ENCODE results near the gene ZAP70. TPM values are rescaled to one million over a fixed set of nuclear protein-coding genes. Genes with fewer than 3 reads are reported as not detected.

Gene ZAP70
- total RNA-seq, 2 experiments from 2014 or later, result 218 TPM

DNA sequence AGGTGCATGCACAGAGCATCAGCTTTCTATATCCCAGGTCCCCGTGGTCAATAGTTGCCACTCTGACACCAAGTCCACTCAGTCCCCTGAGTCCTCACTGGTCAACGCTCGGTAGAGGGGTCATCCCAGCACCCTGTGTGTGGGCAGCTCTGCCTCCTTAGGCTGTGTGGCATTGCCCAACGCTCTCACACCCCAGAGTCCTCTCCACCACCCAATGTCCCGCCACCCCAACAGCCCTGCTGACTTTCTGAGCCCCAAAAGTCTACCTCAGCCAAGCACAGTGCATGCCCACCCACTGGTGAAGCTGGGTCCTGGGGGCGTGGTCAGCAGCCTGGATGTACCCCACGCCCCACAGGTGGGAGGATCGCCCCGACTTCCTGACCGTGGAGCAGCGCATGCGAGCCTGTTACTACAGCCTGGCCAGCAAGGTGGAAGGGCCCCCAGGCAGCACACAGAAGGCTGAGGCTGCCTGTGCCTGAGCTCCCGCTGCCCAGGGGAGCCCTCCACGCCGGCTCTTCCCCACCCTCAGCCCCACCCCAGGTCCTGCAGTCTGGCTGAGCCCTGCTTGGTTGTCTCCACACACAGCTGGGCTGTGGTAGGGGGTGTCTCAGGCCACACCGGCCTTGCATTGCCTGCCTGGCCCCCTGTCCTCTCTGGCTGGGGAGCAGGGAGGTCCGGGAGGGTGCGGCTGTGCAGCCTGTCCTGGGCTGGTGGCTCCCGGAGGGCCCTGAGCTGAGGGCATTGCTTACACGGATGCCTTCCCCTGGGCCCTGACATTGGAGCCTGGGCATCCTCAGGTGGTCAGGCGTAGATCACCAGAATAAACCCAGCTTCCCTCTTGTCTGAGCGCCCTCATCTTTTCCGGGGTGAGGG lies 25.9 kb downstream of the ZAP70 start:
- ATAC-seq (no peak), DNase-seq (no peak)
- H3K27ac Mint-ChIP-seq, result peak overlapping the region; percentile 3
- ChIA-PET CTCF (interaction anchor here (0.9 to 10.0 kb wide), 10 partner anchors 9 to 149 kb away, joined by 4 to 167 read pairs (median 9); partner anchors contain the start of gene ZAP70), POLR2A (interaction anchor here (0.6 to 6.2 kb wide), 7 partner anchors 11 to 76 kb away, joined by 3 to 61 read pairs (median 4); partner anchors contain the start of gene ZAP70)
- no peaks in the 10 kb centered on the region for H3K27me3 Mint-ChIP-seq
- TF ChIP-seq, protein P1, sequence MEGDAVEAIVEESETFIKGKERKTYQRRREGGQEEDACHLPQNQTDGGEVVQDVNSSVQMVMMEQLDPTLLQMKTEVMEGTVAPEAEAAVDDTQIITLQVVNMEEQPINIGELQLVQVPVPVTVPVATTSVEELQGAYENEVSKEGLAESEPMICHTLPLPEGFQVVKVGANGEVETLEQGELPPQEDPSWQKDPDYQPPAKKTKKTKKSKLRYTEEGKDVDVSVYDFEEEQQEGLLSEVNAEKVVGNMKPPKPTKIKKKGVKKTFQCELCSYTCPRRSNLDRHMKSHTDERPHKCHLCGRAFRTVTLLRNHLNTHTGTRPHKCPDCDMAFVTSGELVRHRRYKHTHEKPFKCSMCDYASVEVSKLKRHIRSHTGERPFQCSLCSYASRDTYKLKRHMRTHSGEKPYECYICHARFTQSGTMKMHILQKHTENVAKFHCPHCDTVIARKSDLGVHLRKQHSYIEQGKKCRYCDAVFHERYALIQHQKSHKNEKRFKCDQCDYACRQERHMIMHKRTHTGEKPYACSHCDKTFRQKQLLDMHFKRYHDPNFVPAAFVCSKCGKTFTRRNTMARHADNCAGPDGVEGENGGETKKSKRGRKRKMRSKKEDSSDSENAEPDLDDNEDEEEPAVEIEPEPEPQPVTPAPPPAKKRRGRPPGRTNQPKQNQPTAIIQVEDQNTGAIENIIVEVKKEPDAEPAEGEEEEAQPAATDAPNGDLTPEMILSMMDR (IDR thresholded peaks at IDR 0.05), result no peak
- H3K4me1 Mint-ChIP-seq (ENCODE audit: low read depth), result peaks cover 39% of the 10 kb centered on the region
- H3K9me3 Mint-ChIP-seq, result no peaks in the 10 kb centered on the region
- peaks cover 60% of the 10 kb centered on the region for H3K36me3 Mint-ChIP-seq (ENCODE audit: low read depth)
- no peak overlapping the region for H3K4me3 Mint-ChIP-seq
- intact Hi-C loops (cut with micrococcal nuclease), result no loop called here

DNA sequence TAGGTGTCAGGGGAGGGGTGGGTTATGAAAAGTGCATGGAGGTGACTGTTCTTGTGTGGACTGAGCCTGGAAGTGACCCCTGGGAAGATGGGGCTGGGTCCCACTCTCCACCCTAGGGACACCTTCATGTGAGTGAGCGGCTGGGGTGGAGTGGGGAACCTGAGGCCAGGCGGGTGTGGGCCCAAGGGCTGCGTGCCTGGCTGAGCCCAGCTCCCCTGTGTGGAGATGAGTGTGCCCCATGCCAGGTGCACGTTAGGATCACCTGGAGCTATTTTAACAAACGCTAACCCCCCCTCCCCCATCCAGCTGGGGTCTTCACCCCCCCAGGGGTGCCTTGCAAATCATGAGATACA lies 26.5 kb downstream of the ZAP70 start:
- POLR2A ChIA-PET, result interaction anchor here (0.6 to 6.2 kb wide), 7 partner anchors 11 to 77 kb away, joined by 3 to 61 read pairs (median 4); partner anchors contain the start of gene ZAP70
- H3K36me3 Mint-ChIP-seq (ENCODE audit: low read depth), result peaks cover 64% of the 10 kb centered on the region

GRCh38 chr2:97740590-97741182 lies 27.3 kb downstream of the ZAP70 start:
- Mint-ChIP-seq H3K4me1 (ENCODE audit: low read depth) (peaks cover 52% of the 10 kb centered on the region), H3K4me3 (no peak overlapping the region), H3K36me3 (ENCODE audit: low read depth) (peaks cover 65% of the 10 kb centered on the region), H3K9me3 (no peaks in the 10 kb centered on the region), H3K27me3 (no peaks in the 10 kb centered on the region), H3K27ac (peak overlapping the region; percentile 59)
- ATAC-seq, result peak; percentile 37
- TF ChIP-seq, protein P1 (IDR thresholded peaks at IDR 0.05), result peak; percentile 85
- intact Hi-C loops (cut with micrococcal nuclease), result no loop called here
- POLR2A ChIA-PET, result interaction anchor here (0.7 to 6.2 kb wide), 8 partner anchors 12 to 78 kb away, joined by 3 to 61 read pairs (median 6); partner anchors contain the start of gene ZAP70
- DNase-seq, result peak; percentile 66
- CTCF ChIA-PET, result interaction anchor here (1.0 to 10.0 kb wide), 14 partner anchors 8 to 644 kb away, joined by 3 to 167 read pairs (median 6); partner anchors contain the start of gene ZAP70

More for the DNA sequence above, 26.5 kb downstream of the ZAP70 start:
- no peak for DNase-seq
- no peaks in the 10 kb centered on the region for H3K9me3 Mint-ChIP-seq
- no peak overlapping the region for H3K27ac Mint-ChIP-seq
- no peak overlapping the region for H3K4me3 Mint-ChIP-seq
- intact Hi-C loops (cut with micrococcal nuclease), result no loop called here
- no peaks in the 10 kb centered on the region for H3K27me3 Mint-ChIP-seq
- peaks cover 44% of the 10 kb centered on the region for H3K4me1 Mint-ChIP-seq (ENCODE audit: low read depth)
- CTCF ChIA-PET, result interaction anchor here (0.9 to 10.0 kb wide), 10 partner anchors 9 to 149 kb away, joined by 4 to 167 read pairs (median 9); partner anchors contain the start of gene ZAP70
- no peak for ATAC-seq
- TF ChIP-seq, protein P1 (IDR thresholded peaks at IDR 0.05), result no peak

- H3K4me3 Mint-ChIP-seq, result no peak overlapping the region
- DNase-seq, result no peak
- H3K27me3 Mint-ChIP-seq, result no peaks in the 10 kb centered on the region
- H3K27ac Mint-ChIP-seq, result peak overlapping the region; percentile 87
- POLR2A ChIA-PET, result interaction anchor here (0.7 to 6.2 kb wide), 8 partner anchors 13 to 95 kb away, joined by 3 to 61 read pairs (median 6); partner anchors contain the start of gene ZAP70
- H3K9me3 Mint-ChIP-seq, result no peaks in the 10 kb centered on the region
- intact Hi-C loops (cut with micrococcal nuclease), result no loop called here
- ATAC-seq, result no peak
- peaks cover 66% of the 10 kb centered on the region for H3K36me3 Mint-ChIP-seq (ENCODE audit: low read depth)
- peaks cover 56% of the 10 kb centered on the region for H3K4me1 Mint-ChIP-seq (ENCODE audit: low read depth)
- TF ChIP-seq, protein P1 (IDR thresholded peaks at IDR 0.05), result no peak
- CTCF ChIA-PET, result interaction anchor here (1.0 to 10.0 kb wide), 12 partner anchors 10 to 643 kb away, joined by 3 to 167 read pairs (median 8); partner anchors contain the start of gene ZAP70
These were observed 27.9 kb downstream of the ZAP70 start for GRCh38 chr2:97741251-97741650.

All from activated CD8-positive, alpha-beta T cell treated with anti-CD3 and anti-CD28 coated beads for 36 hours (primary cell).